Suprapubic skin (tissue), 3 donors: ENCODE measurements around the gene REXO1.

ENCODE experiments used
- EP300 ChIP-seq: sonication (generic); formaldehyde crosslinking; IDR thresholded peaks from one replicate; pipeline ENCODE4 v1.6.1; 2017; ENCODE audit warnings: antibody characterized with exemption
- TF ChIP-seq, protein P1 (sequence below), 2 donors: fragments of 200-600 bp in 1 of 2; fragments of 450-650 bp in 1 of 2; sonication (generic) in 1 of 2; IDR thresholded peaks; one replicate each; pipeline ENCODE4 v1.5.1; 2016 to 2019; ENCODE audit warnings: antibody characterized with exemption in 2 of 2, mild to moderate bottlenecking in 1 of 2, moderate library complexity in 1 of 2

DNA sequence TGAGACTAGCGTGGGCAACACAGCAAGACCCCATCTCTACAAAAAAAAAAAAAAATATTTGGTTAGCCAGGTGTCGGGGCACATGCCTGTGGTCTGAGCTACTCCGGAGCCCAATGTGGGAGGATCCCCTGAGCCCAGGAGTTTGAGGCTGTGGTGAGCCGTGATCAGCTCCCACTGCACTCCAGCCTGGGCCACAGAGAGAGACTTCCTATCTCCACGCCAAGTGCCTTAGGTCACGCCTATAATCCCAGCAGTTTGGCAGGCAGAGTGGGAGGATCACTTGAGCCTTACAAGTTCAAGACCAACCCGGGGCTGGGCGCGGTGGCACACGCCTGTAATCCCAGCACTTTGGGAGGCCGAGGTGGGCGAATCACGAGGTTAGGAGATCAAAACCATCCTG lies 48.2 kb upstream of the REXO1 start:
- TF ChIP-seq EP300, result no peak
- TF ChIP-seq, protein P1, sequence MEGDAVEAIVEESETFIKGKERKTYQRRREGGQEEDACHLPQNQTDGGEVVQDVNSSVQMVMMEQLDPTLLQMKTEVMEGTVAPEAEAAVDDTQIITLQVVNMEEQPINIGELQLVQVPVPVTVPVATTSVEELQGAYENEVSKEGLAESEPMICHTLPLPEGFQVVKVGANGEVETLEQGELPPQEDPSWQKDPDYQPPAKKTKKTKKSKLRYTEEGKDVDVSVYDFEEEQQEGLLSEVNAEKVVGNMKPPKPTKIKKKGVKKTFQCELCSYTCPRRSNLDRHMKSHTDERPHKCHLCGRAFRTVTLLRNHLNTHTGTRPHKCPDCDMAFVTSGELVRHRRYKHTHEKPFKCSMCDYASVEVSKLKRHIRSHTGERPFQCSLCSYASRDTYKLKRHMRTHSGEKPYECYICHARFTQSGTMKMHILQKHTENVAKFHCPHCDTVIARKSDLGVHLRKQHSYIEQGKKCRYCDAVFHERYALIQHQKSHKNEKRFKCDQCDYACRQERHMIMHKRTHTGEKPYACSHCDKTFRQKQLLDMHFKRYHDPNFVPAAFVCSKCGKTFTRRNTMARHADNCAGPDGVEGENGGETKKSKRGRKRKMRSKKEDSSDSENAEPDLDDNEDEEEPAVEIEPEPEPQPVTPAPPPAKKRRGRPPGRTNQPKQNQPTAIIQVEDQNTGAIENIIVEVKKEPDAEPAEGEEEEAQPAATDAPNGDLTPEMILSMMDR (IDR thresholded peaks at IDR 0.05), result no peak
